GM23248 (cell line): ENCODE data around the gene DTX3. TPM values are rescaled to one million over a fixed set of nuclear protein-coding genes. Genes with fewer than 3 reads are reported as not detected.

Experiments
- DNase-seq: peaks from one replicate; pipeline ENCODE4 v3.0.0-alpha.2; 2015
- H2AFZ ChIP-seq: fragments of 200-600 bp; sonication (generic); 2 replicates; pipeline ENCODE4 v1.6.1; 2016; ENCODE audit warnings: antibody characterized with exemption
- H3F3A ChIP-seq: fragments of 200-600 bp; sonication (generic); 2 replicates; pipeline ENCODE4 v1.6.1; 2016; ENCODE audit warnings: mild to moderate bottlenecking, antibody characterized with exemption, mixed run types; ENCODE audit not compliant: insufficient read depth
- H3K27ac ChIP-seq: fragments of 200-600 bp; sonication (generic); 2 replicates; pipeline ENCODE4 v1.5.1; 2016; ENCODE audit warnings: mild to moderate bottlenecking
- H3K27me3 ChIP-seq: fragments of 200-600 bp; sonication (generic); replicated peaks from 2 replicates; pipeline ENCODE4 v1.6.1; 2016; ENCODE audit warnings: mild to moderate bottlenecking; ENCODE audit not compliant: insufficient read depth
- H3K36me3 ChIP-seq: fragments of 200-600 bp; sonication (generic); 2 replicates; pipeline ENCODE4 v1.6.1; 2016; ENCODE audit warnings: low read depth, mild to moderate bottlenecking
- H3K4me1 ChIP-seq: fragments of 200-600 bp; sonication (generic); 2 replicates; pipeline ENCODE4 v1.6.1; 2016; ENCODE audit warnings: mild to moderate bottlenecking; ENCODE audit not compliant: insufficient read depth
- H3K4me2 ChIP-seq: fragments of 200-600 bp; sonication (generic); one replicate; pipeline ENCODE4 v1.6.1; 2016; ENCODE audit warnings: mild to moderate bottlenecking; ENCODE audit not compliant: unreplicated experiment
- H3K4me3 ChIP-seq: fragments of 200-600 bp; sonication (generic); 2 replicates; pipeline ENCODE4 v1.5.1; 2016; ENCODE audit warnings: mild to moderate bottlenecking
- H3K79me2 ChIP-seq: fragments of 200-600 bp; sonication (generic); 2 replicates; pipeline ENCODE4 v1.6.1; 2016; ENCODE audit warnings: mild to moderate bottlenecking; ENCODE audit not compliant: insufficient read depth
- H3K9ac ChIP-seq: fragments of 200-600 bp; sonication (generic); 2 replicates; pipeline ENCODE4 v1.6.1; 2016; ENCODE audit warnings: mild to moderate bottlenecking
- H3K9me2 ChIP-seq: fragments of 200-600 bp; sonication (generic); 2 replicates; pipeline ENCODE4 v1.6.1; 2016; ENCODE audit warnings: mixed run types, mild to moderate bottlenecking, moderate library complexity; ENCODE audit not compliant: insufficient read depth
- H3K9me3 ChIP-seq: fragments of 200-600 bp; sonication (generic); one replicate; pipeline ENCODE4 v1.6.1; 2017; ENCODE audit warnings: low read depth
- H4K20me1 ChIP-seq: fragments of 200-600 bp; sonication (generic); 2 replicates; pipeline ENCODE4 v1.6.0; 2016; ENCODE audit not compliant: insufficient read depth
- EZH2 ChIP-seq: fragments of 200-600 bp; sonication (generic); IDR thresholded peaks from 2 replicates; pipeline ENCODE4 v1.6.1; 2018; ENCODE audit warnings: antibody characterized with exemption, mild to moderate bottlenecking; ENCODE audit not compliant: insufficient read depth, poor library complexity, severe bottlenecking
- EZH2phosphoT487 ChIP-seq: fragments of 200-600 bp; sonication (generic); IDR thresholded peaks from 2 replicates; pipeline ENCODE4 v1.6.1; 2018; ENCODE audit warnings: antibody characterized with exemption, moderate library complexity, mild to moderate bottlenecking, low read depth; ENCODE audit not compliant: insufficient read depth
- WGBS, 2 experiments: methylation state at CpG; one replicate each; pipeline ENCODE4 v1.1.6; 2015 to 2017; ENCODE audit warnings: low lambda C conversion rate in 2 of 2, low coverage in 1 of 2; ENCODE audit errors: missing lambda C conversion rate in 2 of 2; 5-methylcytosine and 5-hydroxymethylcytosine counted together
- in situ Hi-C: fragments of 300-500 bp; cut with MboI; formaldehyde crosslinking; loops from 2 replicates; pipeline ENCODE4 v1.15.0; 2020
- polyA plus RNA-seq: library from polyadenylated mRNA; unstranded; fragments of >200 nt; fragmentation: Nextera tagmentation; extraction: Ambion mirVana; gene quantifications from 2 replicates; pipeline ENCODE4 v1.2.1, GENCODE V29; 2016
- total RNA-seq: library from RNA; depleted of rRNA; stranded (reverse); fragments of >200 nt; shearing (Covaris generic); gene quantifications from 2 replicates; pipeline ENCODE4 v1.2.3, GENCODE V29; 2014

Gene DTX3
- total and polyA plus RNA-seq, 2 experiments from 2014 or later: 7.7 to 19.6 TPM

- H3K4me2 ChIP-seq: no peak overlapping the region
- H3K79me2 ChIP-seq: no peaks in the 10 kb centered on the region
- no peaks in the 10 kb centered on the region for H3K9me3 ChIP-seq
- H3K9me2 ChIP-seq: no peaks in the 10 kb centered on the region
- H4K20me1 ChIP-seq: no peaks in the 10 kb centered on the region
- H3K4me3 ChIP-seq: no peak overlapping the region
- no peak overlapping the region for H3K9ac ChIP-seq
- peaks cover 14% of the 10 kb centered on the region for H3K27me3 ChIP-seq
- H3F3A ChIP-seq: peaks cover 6% of the 10 kb centered on the region; the same call in 1 of the 2 replicates
- in situ Hi-C loops: no loop called here
- H3K4me1 ChIP-seq: peaks cover 12% of the 10 kb centered on the region
- no peak overlapping the region for H3K27ac ChIP-seq
- TF ChIP-seq EZH2 (no peak), EZH2phosphoT487 (no peak)
- DNase-seq: no peak
- H3K36me3 ChIP-seq: no peaks in the 10 kb centered on the region; the same call in 1 of the 2 replicates
- no peak overlapping the region for H2AFZ ChIP-seq
- WGBS, 2 experiments: 89% methylated on average over 14 to 16 of the region's 16 CpGs
These were observed 14.4 kb downstream of the DTX3 start for GRCh38 chr12:57618966-57619433.

- 83 to 87% methylated on average over 40 to 46 of the region's 46 CpGs for WGBS, 2 experiments
These were observed 15.0 kb downstream of the DTX3 start for GRCh38 chr12:57619434-57620244.

GRCh38 chr12:57620245-57620935, 15.8 kb downstream of the DTX3 start:
- no peak for TF ChIP-seq EZH2phosphoT487
- TF ChIP-seq EZH2: peak; percentile 4
- Histone ChIP-seq H3K9me3 (no peaks in the 10 kb centered on the region), H3K4me1 (peaks cover 12% of the 10 kb centered on the region), H3K36me3 (no peaks in the 10 kb centered on the region), H3K9me2 (no peaks in the 10 kb centered on the region), H4K20me1 (no peaks in the 10 kb centered on the region), H2AFZ (peak overlapping the region; percentile 68; the same call in 1 of the 2 replicates), H3F3A (peaks cover 6% of the 10 kb centered on the region; the same call in 1 of the 2 replicates), H3K27ac (no peak overlapping the region), H3K79me2 (no peaks in the 10 kb centered on the region), H3K27me3 (peaks cover 14% of the 10 kb centered on the region), H3K4me2 (no peak overlapping the region), H3K9ac (no peak overlapping the region), H3K4me3 (peak overlapping the region; percentile 68; the same call in 1 of the 2 replicates)
- in situ Hi-C loops: no loop called here
- DNase-seq: no peak
- WGBS, 2 experiments: 62 to 67% methylated on average over 13 of the region's 13 CpGs

More at GRCh38 chr12:57619434-57620244, 15.0 kb downstream of the DTX3 start:
- H3K27ac ChIP-seq: no peak overlapping the region
- no peak overlapping the region for H3K4me2 ChIP-seq
- no peak overlapping the region for H3K4me3 ChIP-seq
- no peaks in the 10 kb centered on the region for H3K79me2 ChIP-seq
- no peak for DNase-seq
- peaks cover 6% of the 10 kb centered on the region; the same call in 1 of the 2 replicates for H3F3A ChIP-seq
- no peaks in the 10 kb centered on the region for H3K9me3 ChIP-seq
- peaks cover 12% of the 10 kb centered on the region for H3K4me1 ChIP-seq
- H4K20me1 ChIP-seq: no peaks in the 10 kb centered on the region
- in situ Hi-C loops: no loop called here
- TF ChIP-seq EZH2: no peak
- TF ChIP-seq EZH2phosphoT487: no peak
- H3K27me3 ChIP-seq: peaks cover 14% of the 10 kb centered on the region
- no peak overlapping the region for H3K9ac ChIP-seq
- no peaks in the 10 kb centered on the region for H3K9me2 ChIP-seq
- H3K36me3 ChIP-seq: no peaks in the 10 kb centered on the region; the same call in 1 of the 2 replicates
- H2AFZ ChIP-seq: no peak overlapping the region

- H3K4me1 ChIP-seq: peaks cover 11% of the 10 kb centered on the region
- in situ Hi-C loops: no loop called here
- H3K27ac ChIP-seq: no peak overlapping the region
- peaks cover 6% of the 10 kb centered on the region; the same call in 1 of the 2 replicates for H3F3A ChIP-seq
- H3K27me3 ChIP-seq: peaks cover 14% of the 10 kb centered on the region
- no peaks in the 10 kb centered on the region for H3K9me3 ChIP-seq
- no peaks in the 10 kb centered on the region for H4K20me1 ChIP-seq
- H3K79me2 ChIP-seq: no peaks in the 10 kb centered on the region
- H3K36me3 ChIP-seq: no peaks in the 10 kb centered on the region
- H3K4me3 ChIP-seq: peak overlapping the region; percentile 68
- 3 to 4% methylated on average over 35 to 38 of the region's 42 CpGs for WGBS, 2 experiments
- TF ChIP-seq EZH2phosphoT487: no peak
- TF ChIP-seq EZH2: peak; percentile 55
- DNase-seq: peak; percentile 44
- no peaks in the 10 kb centered on the region for H3K9me2 ChIP-seq
- H3K4me2 ChIP-seq: peak overlapping the region; percentile 69
- H2AFZ ChIP-seq: peak overlapping the region; percentile 68
- H3K9ac ChIP-seq: peak overlapping the region; percentile 40; the same call in 1 of the 2 replicates
These were observed 16.4 kb downstream of the DTX3 start for GRCh38 chr12:57620936-57621496.
